Lung (tissue), 12 donors: ENCODE results near the gene ZFYVE9. TPM values are rescaled to one million over a fixed set of nuclear protein-coding genes. Genes with fewer than 3 reads are reported as not detected.
"Not testable (repeated sequence)": the region's sequence is repeated elsewhere in the genome, so short reads cannot be mapped to it uniquely, and the experiment has no call there.

Source experiments
- ATAC-seq: fragments of 200-7000 bp; cut with Tn5 transposase; one replicate; pipeline ENCODE4 v1.9.1; 2020; ENCODE audit warnings: moderate number of reproducible peaks; ENCODE audit not compliant: insufficient read depth, low FRiP score
- DNase-seq, 3 donors: peaks; one replicate each; pipeline ENCODE4 v3.0.0-alpha.2; 2013 to 2017
- H3K27ac ChIP-seq, 2 donors: one replicate each; pipeline ENCODE4 v1.5.1; 2013; ENCODE audit warnings: mild to moderate bottlenecking in 2 of 2, moderate library complexity in 2 of 2, control low read depth in 1 of 2, inconsistent platforms in 1 of 2, low read depth in 1 of 2, low read length in 1 of 2
- H3K27me3 ChIP-seq, 3 donors: one replicate each; pipeline ENCODE4 v1.5.1; 2013; ENCODE audit warnings: low read length in 2 of 3; ENCODE audit not compliant: control insufficient read depth in 3 of 3, insufficient read depth in 3 of 3
- H3K36me3 ChIP-seq, 4 donors: one replicate each; pipeline ENCODE4 v1.5.1; 2013; ENCODE audit warnings: low read length in 4 of 4, mild to moderate bottlenecking in 1 of 4, moderate library complexity in 1 of 4; ENCODE audit not compliant: control insufficient read depth in 4 of 4, insufficient read depth in 4 of 4
- H3K4me1 ChIP-seq, 5 donors: one replicate each; pipeline ENCODE4 v1.5.1; 2013; ENCODE audit warnings: low read length in 5 of 5, mild to moderate bottlenecking in 2 of 5, moderate library complexity in 1 of 5; ENCODE audit not compliant: control insufficient read depth in 5 of 5, insufficient read depth in 5 of 5
- H3K4me3 ChIP-seq: one replicate; pipeline ENCODE4 v1.5.1; 2013; ENCODE audit warnings: mild to moderate bottlenecking, control low read depth, moderate library complexity
- H3K9ac ChIP-seq, 2 donors: one replicate each; pipeline ENCODE4 v1.5.1; 2013; ENCODE audit warnings: low read length in 2 of 2, control low read depth in 1 of 2; ENCODE audit not compliant: insufficient read depth in 1 of 2
- H3K9me3 ChIP-seq, 4 donors: one replicate each; pipeline ENCODE4 v1.5.1; 2013; ENCODE audit warnings: low read length in 3 of 4, mild to moderate bottlenecking in 1 of 4, moderate library complexity in 1 of 4; ENCODE audit not compliant: control insufficient read depth in 4 of 4, insufficient read depth in 3 of 4
- CTCF ChIP-seq: IDR thresholded peaks from 2 replicates; pipeline ENCODE4 v1.5.1; 2012; ENCODE audit warnings: mild to moderate bottlenecking; ENCODE audit errors: control extremely low read depth, extremely low read depth
- WGBS, 2 donors: extraction: QIAGEN DNeasy Blood & Tissue Kit; methylation state at CpG; one replicate each; pipeline ENCODE4 v1.1.7; 2013; 5-methylcytosine and 5-hydroxymethylcytosine counted together
- polyA plus RNA-seq, 2 donors: library from polyadenylated mRNA; stranded (reverse); fragments of 200-250 nt; gene quantifications; one replicate each; pipeline ENCODE4 v1.2.1, GENCODE V29; 2013
- total RNA-seq, 2 donors: library from RNA; depleted of rRNA in 1 of 2; stranded (reverse); fragments of >200 nt in 1 of 2; gene quantifications; one replicate each; pipeline ENCODE4 v1.2.1, GENCODE V29; 2014 to 2021
- donor health status: control.
- donor health status: control.
- donor health status: Bipolar disorder and iron deficiency.
- donor health status: healthy.
- donor health status: DM: yes; HTN: yes; CAD: no.

ZFYVE9 gene
- total and polyA plus RNA-seq, 4 donors = 3.3 to 51.5 (median 9.9) TPM

GRCh38 chr1:52166996-52167753 lies 25.3 kb downstream of the ZFYVE9 start:
- Histone ChIP-seq H3K27ac (no peak overlapping the region), H3K27me3 (no peaks in the 10 kb centered on the region), H3K9me3 (no peaks in the 10 kb centered on the region), H3K36me3 (no peaks in the 10 kb centered on the region), H3K4me1 (peaks cover 0 to 4% (median 0%) of the 10 kb centered on the region in 5 donors), H3K9ac (no peak overlapping the region), H3K4me3 (no peak overlapping the region)
- 86 to 93% methylated on average over 6 of the region's 6 CpGs for WGBS, 2 donors
- DNase-seq (no peak), ATAC-seq (no peak)
- TF ChIP-seq CTCF = no peak

GRCh38 chr1:52168373-52169080 lies 26.6 kb downstream of the ZFYVE9 start:
- H3K36me3 ChIP-seq = no peaks in the 10 kb centered on the region
- DNase-seq = no peak
- no peak overlapping the region for H3K4me3 ChIP-seq
- no peaks in the 10 kb centered on the region for H3K9me3 ChIP-seq
- no peak overlapping the region for H3K27ac ChIP-seq
- H3K9ac ChIP-seq = no peak overlapping the region
- 89 to 97% methylated on average over 7 of the region's 7 CpGs for WGBS, 2 donors
- ATAC-seq = no peak
- no peaks in the 10 kb centered on the region for H3K27me3 ChIP-seq
- peaks cover 0 to 4% (median 0%) of the 10 kb centered on the region in 5 donors for H3K4me1 ChIP-seq
- TF ChIP-seq CTCF = no peak

- ATAC-seq, H3K9me3 ChIP-seq, H3K9ac ChIP-seq, H3K4me1 ChIP-seq, H3K36me3 ChIP-seq, H3K4me3 ChIP-seq, H3K27me3 ChIP-seq, H3K27ac ChIP-seq, DNase-seq: not testable (repeated sequence)
- 94 to 95% methylated on average over 4 of the region's 5 CpGs for WGBS, 2 donors
These were observed 29.3 kb downstream of the ZFYVE9 start for GRCh38 chr1:52171149-52171548.

GRCh38 chr1:52179073-52179472 lies 37.2 kb downstream of the ZFYVE9 start:
- Histone ChIP-seq H3K4me1 (peaks cover 0 to 1% (median 0%) of the 10 kb centered on the region in 5 donors), H3K9ac (no peak overlapping the region), H3K4me3 (no peak overlapping the region), H3K27me3 (no peaks in the 10 kb centered on the region), H3K9me3 (no peaks in the 10 kb centered on the region), H3K27ac (no peak overlapping the region), H3K36me3 (no peaks in the 10 kb centered on the region)
- WGBS, 2 donors = 64 to 79% methylated on average over 6 of the region's 6 CpGs
- no peak for TF ChIP-seq CTCF
- no peak for ATAC-seq
- no peak for DNase-seq
